Measurements from ENCODE around the gene SPN.
"Not testable (repeated sequence)": the region's sequence is repeated elsewhere in the genome, so short reads cannot be mapped to it uniquely, and the experiment has no call there.

Gene SPN

GRCh38 chr16:29678691-29679267, 15.7 kb downstream of the SPN start, which contains the start of gene QPRT:
QPRT (plus strand) TSS chr16:29679180; CDS start chr16:29679198, 18 bp downstream.
- no peak for DNase-seq

- no peak for DNase-seq
Observed at GRCh38 chr16:29680180-29680598, 17.1 kb downstream of the SPN start.

- no peak for DNase-seq
Observed at GRCh38 chr16:29683543-29684090, 20.6 kb downstream of the SPN start.

- no peak for DNase-seq
Observed at GRCh38 chr16:29684679-29685078, 21.6 kb downstream of the SPN start.

GRCh38 chr16:29686740-29687332, 23.8 kb downstream of the SPN start:
- no peak for DNase-seq

GRCh38 chr16:29687755-29688154, 24.7 kb downstream of the SPN start:
- DNase-seq = no peak

- DNase-seq = no peak
Observed at GRCh38 chr16:29688172-29688571, 25.1 kb downstream of the SPN start.

- DNase-seq = not testable (repeated sequence)
Observed at GRCh38 chr16:29689490-29690351, 26.7 kb downstream of the SPN start.

- DNase-seq = not testable (repeated sequence)
Observed at GRCh38 chr16:29692606-29693005, 29.6 kb downstream of the SPN start.

GRCh38 chr16:29694384-29695195, 31.5 kb downstream of the SPN start:
- no peak for DNase-seq

- DNase-seq = not testable (repeated sequence)
Observed at GRCh38 chr16:29695675-29696074, 32.6 kb downstream of the SPN start.

- DNase-seq = no peak
Observed at GRCh38 chr16:29696881-29697331, 33.9 kb downstream of the SPN start.

- no peak for DNase-seq
Observed at GRCh38 chr16:29697391-29697790, 34.3 kb downstream of the SPN start.

- no peak for DNase-seq
Observed at GRCh38 chr16:29698042-29698441, 35.0 kb downstream of the SPN start.

GRCh38 chr16:29698484-29699323, 35.7 kb downstream of the SPN start:
- no peak for DNase-seq

- no peak for DNase-seq
Observed at GRCh38 chr16:29699324-29700219, 36.5 kb downstream of the SPN start.

GRCh38 chr16:29700253-29700987, 37.4 kb downstream of the SPN start:
- DNase-seq = peak; percentile 65

- DNase-seq = no peak
Observed at GRCh38 chr16:29701214-29701555, 38.1 kb downstream of the SPN start.

GRCh38 chr16:29702269-29702668, 39.2 kb downstream of the SPN start:
- DNase-seq = no peak

- no peak for DNase-seq
Observed at GRCh38 chr16:29705030-29705429, 42.0 kb downstream of the SPN start.
